ENCODE results near the gene RHD.

- TF ChIP-seq MAX (IDR thresholded peaks at IDR 0.05) (no peak), CTCF (IDR thresholded peaks at IDR 0.05; ENCODE audit: low read depth, low read length, missing input control) (no peak), TAF1 (conservative IDR thresholded peaks at IDR 0.05) (no peak), REST (IDR thresholded peaks at IDR 0.05) (no peak), ATF3 (IDR thresholded peaks at IDR 0.05) (no peak)
Measured at GRCh38 chr1:25338986-25339385, 66.7 kb downstream of the RHD start.
